ENCODE data around the gene PTPRA. TPM values are rescaled to one million over a fixed set of nuclear protein-coding genes. Genes with fewer than 3 reads are reported as not detected.

Gene PTPRA
- total and polyA plus RNA-seq, 10 of the 15 experiments (the other 5 are each of a cell fraction or from before 2014, with no cell fraction given): 3.9 to 62.1 (median 34.6) TPM

- TF ChIP-seq FOXM1 (IDR thresholded peaks at IDR 0.05; ENCODE audit: low read depth, low read length): no peak
These were observed 207.7 kb downstream of the PTPRA start (continued) for GRCh38 chr20:3080939-3081388.

- FAIRE-seq (no peak), DNase-seq (ENCODE audit: low read depth, low spot score) (no peak), ATAC-seq (no peak)
- H3K27me3 ChIP-seq (replicated peaks in 1 of 2; ENCODE audit: control insufficient read depth in 2 of 2, insufficient read depth in 2 of 2, low read length in 1 of 2): peaks cover 15 to 22% of the 10 kb centered on the region in 2 experiments
- H4K20me1 ChIP-seq (ENCODE audit: control insufficient read depth, insufficient read depth): no peaks in the 10 kb centered on the region
- ChIA-PET CTCF (interaction anchor here (0.7 kb wide), 1 partner anchor 28 kb away, joined by 3 read pairs; no protein-coding TSS in a partner anchor), RAD21 (ENCODE audit: unreplicated experiment) (no interaction called here), SMC1A (ENCODE audit: uncharacterized antibody, unreplicated experiment) (no interaction called here), POLR2A (no interaction called here)
- no peak overlapping the region for H3K27ac ChIP-seq (ENCODE audit: control insufficient read depth, insufficient read depth)
- no peak overlapping the region for H2AFZ ChIP-seq (ENCODE audit: control insufficient read depth, low read depth, low read length)
- no peak overlapping the region for H3K4me3 ChIP-seq
- H3K9me3 ChIP-seq (replicated peaks; ENCODE audit: control insufficient read depth, insufficient read depth, low read length): no peaks in the 10 kb centered on the region
- no peaks in the 10 kb centered on the region for H3K36me3 ChIP-seq (ENCODE audit: control insufficient read depth in 2 of 2, insufficient read depth in 2 of 2, low read length in 1 of 2)
- no TSS peak for BruUV-seq (replicated peaks)
- H3K79me2 ChIP-seq (ENCODE audit: control insufficient read depth, insufficient read depth, low read length): no peaks in the 10 kb centered on the region
- no peak overlapping the region for H3K9ac ChIP-seq (ENCODE audit: control insufficient read depth, insufficient read depth, low read length)
- in situ Hi-C loops (cut with MboI): no loop called here
- H3K4me2 ChIP-seq (ENCODE audit: control insufficient read depth, insufficient read depth): no peak overlapping the region
- no peaks in the 10 kb centered on the region for H3K4me1 ChIP-seq (ENCODE audit: control insufficient read depth, insufficient read depth, low read length)
- intact Hi-C loops (cut with micrococcal nuclease; ENCODE audit: unreplicated experiment): no loop called here
- TF ChIP-seq SMAD1 (IDR thresholded peaks at IDR 0.05; ENCODE audit: low read depth, partially characterized antibody) (no peak), BACH1 (IDR thresholded peaks at IDR 0.05; ENCODE audit: borderline replicate concordance) (no peak), BCL11A (IDR thresholded peaks at IDR 0.05; ENCODE audit: low read depth, low read length) (no peak), ZSCAN29 (IDR thresholded peaks at IDR 0.05) (no peak), LARP7 (IDR thresholded peaks at IDR 0.05) (no peak), CEBPB (IDR thresholded peaks at IDR 0.05; ENCODE audit: borderline replicate concordance in 1 of 2, low read depth in 2 of 2, low read length in 2 of 2) (no peak)
- WGBS (ENCODE audit: insufficient coverage, insufficient replicate concordance, low lambda C conversion rate, missing lambda C conversion rate): 61% methylated on average over 11 of the region's 11 CpGs
These were observed 208.4 kb downstream of the PTPRA start for GRCh38 chr20:3081641-3082040.
